Measurements from ENCODE around the gene HIF3A. TPM values are rescaled to one million over a fixed set of nuclear protein-coding genes. Genes with fewer than 3 reads are reported as not detected.
"Not testable (repeated sequence)": the region's sequence is repeated elsewhere in the genome, so short reads cannot be mapped to it uniquely, and the experiment has no call there.

The HIF3A gene
- total RNA-seq, 1 donor from 2014 or later: 79.3 TPM

DNA sequence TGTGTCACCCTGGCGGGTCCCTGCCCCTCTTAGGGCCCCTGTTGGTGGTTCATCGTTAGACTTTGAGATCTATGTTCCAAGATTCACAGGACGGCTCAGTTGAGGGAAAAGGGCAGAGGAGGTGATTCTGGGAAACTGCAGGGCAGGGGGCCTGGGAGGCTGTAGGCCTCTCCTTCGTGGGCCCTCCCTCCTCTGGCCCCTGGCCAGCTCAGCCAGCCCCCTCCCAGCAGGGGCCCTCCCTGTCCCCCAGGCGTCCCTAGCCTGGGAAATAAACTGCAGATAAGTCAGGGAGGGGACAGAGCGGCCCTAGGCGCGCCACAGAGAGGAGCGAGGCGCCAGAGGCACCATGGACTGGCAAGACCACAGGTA lies 6.5 kb downstream of the HIF3A start:
- peaks cover 0 to 4% (median 3%) of the 10 kb centered on the region in 3 donors for H3K36me3 ChIP-seq (ENCODE audit: control insufficient read depth in 3 of 3, insufficient read depth in 3 of 3, low read length in 3 of 3)
- no peaks in the 10 kb centered on the region for H3K9me3 ChIP-seq (ENCODE audit: control insufficient read depth in 3 of 3, low read length in 3 of 3)
- H3K9ac ChIP-seq (ENCODE audit: low read depth in 1 of 3, low read length in 3 of 3): no peak overlapping the region
- peaks cover 0 to 10% (median 8%) of the 10 kb centered on the region in 3 donors for H3K27me3 ChIP-seq (ENCODE audit: control insufficient read depth in 3 of 3, insufficient read depth in 3 of 3, low read length in 3 of 3)
- H3K4me1 ChIP-seq (ENCODE audit: control insufficient read depth in 3 of 3, insufficient read depth in 3 of 3, low read length in 3 of 3): peaks cover 23 to 28% (median 27%) of the 10 kb centered on the region in 3 donors
- no peak overlapping the region for H3K27ac ChIP-seq (ENCODE audit: low read depth, low read length)
- H3K4me3 ChIP-seq (ENCODE audit: low read length in 3 of 3): no peak overlapping the region

DNA sequence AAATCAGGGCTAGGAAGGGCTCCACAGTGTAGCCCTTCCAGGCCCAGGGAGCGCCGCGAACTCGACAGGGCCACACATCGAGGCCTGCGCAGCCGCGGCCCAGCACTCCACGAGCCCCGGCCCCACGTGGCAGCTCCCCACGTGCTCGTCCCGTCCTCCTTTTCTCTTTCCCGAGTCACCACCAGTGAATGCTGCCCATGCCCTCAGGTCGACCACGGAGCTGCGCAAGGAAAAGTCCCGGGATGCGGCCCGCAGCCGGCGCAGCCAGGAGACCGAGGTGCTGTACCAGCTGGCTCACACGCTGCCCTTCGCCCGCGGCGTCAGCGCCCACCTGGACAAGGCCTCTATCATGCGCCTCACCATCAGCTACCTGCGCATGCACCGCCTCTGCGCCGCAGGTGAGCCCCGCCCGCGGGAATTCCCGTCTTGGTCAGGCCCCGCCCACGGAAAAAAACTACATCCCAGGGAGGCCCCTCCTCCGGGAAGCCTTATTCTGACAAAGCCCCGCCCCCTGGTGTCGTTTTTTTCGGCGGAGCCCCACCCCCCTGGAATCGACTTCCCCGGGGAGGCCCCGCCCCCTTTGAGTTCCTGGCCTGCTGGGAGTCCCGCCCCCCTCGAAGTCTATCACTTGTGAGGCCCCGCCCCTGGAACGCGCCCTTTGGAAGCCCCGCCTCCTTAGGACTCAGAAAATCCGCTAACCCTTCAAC lies 7.0 kb downstream of the HIF3A start:
- peaks cover 0 to 8% (median 5%) of the 10 kb centered on the region in 3 donors for H3K27me3 ChIP-seq (ENCODE audit: control insufficient read depth in 3 of 3, insufficient read depth in 3 of 3, low read length in 3 of 3)
- peaks cover 20 to 24% (median 22%) of the 10 kb centered on the region in 3 donors for H3K4me1 ChIP-seq (ENCODE audit: control insufficient read depth in 3 of 3, insufficient read depth in 3 of 3, low read length in 3 of 3)
- H3K4me3 ChIP-seq (ENCODE audit: low read length in 3 of 3): no peak overlapping the region
- H3K9ac ChIP-seq (ENCODE audit: low read depth in 1 of 3, low read length in 3 of 3): no peak overlapping the region
- H3K36me3 ChIP-seq (ENCODE audit: control insufficient read depth in 3 of 3, insufficient read depth in 3 of 3, low read length in 3 of 3): peaks cover 0 to 4% (median 3%) of the 10 kb centered on the region in 3 donors
- H3K9me3 ChIP-seq (ENCODE audit: control insufficient read depth in 3 of 3, low read length in 3 of 3): no peaks in the 10 kb centered on the region
- no peak overlapping the region for H3K27ac ChIP-seq (ENCODE audit: low read depth, low read length)

DNA sequence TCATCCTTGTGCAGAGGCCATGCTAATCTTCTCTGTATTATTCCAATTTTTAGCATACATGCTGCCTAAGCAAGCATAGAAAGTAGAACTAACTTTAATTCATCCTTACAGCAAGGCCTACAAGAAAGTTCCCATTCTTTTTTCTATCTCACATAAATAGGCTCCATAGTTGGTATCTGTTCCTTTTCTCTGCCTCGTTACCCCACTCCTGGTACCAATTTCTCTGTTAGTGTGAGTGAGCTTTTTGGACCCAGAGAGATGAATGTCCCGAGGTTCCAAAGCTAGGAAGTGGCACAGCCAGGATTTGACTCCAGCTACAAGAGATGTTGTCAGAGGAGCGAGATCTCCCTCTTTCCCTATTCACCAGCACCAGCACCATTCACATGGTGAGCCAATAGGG lies 9.7 kb downstream of the HIF3A start:
- Histone ChIP-seq H3K36me3 (ENCODE audit: control insufficient read depth in 3 of 3, insufficient read depth in 3 of 3, low read length in 3 of 3) (peaks cover 0 to 4% (median 3%) of the 10 kb centered on the region in 3 donors), H3K4me3 (ENCODE audit: low read length in 3 of 3) (no peak overlapping the region), H3K9ac (ENCODE audit: low read depth in 1 of 3, low read length in 3 of 3) (no peak overlapping the region), H3K27ac (ENCODE audit: low read depth, low read length) (no peak overlapping the region), H3K4me1 (ENCODE audit: control insufficient read depth in 3 of 3, insufficient read depth in 3 of 3, low read length in 3 of 3) (peaks cover 0 to 2% (median 0%) of the 10 kb centered on the region in 3 donors), H3K27me3 (ENCODE audit: control insufficient read depth in 3 of 3, insufficient read depth in 3 of 3, low read length in 3 of 3) (no peaks in the 10 kb centered on the region), H3K9me3 (ENCODE audit: control insufficient read depth in 3 of 3, low read length in 3 of 3) (no peaks in the 10 kb centered on the region)

DNA sequence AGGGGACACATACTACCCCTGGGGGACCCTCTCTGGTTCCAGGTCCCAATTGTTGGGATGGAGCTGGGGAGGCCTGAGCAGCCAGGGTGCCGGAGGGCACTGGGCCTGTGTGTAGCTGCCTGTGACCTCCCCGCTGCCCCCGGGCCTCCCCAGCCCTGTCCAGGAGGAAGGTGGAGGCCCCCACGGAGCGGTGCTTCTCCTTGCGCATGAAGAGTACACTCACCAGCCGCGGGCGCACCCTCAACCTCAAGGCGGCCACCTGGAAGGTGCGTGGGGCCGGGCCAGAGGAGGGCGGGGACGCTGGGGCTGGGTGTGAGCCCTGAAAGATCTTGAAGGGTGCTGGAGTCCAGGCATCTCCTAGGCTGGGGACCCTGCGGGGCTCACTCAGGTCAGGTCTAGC lies 11.7 kb downstream of the HIF3A start:
- no peak overlapping the region for H3K27ac ChIP-seq (ENCODE audit: low read depth, low read length)
- H3K9ac ChIP-seq (ENCODE audit: low read depth in 1 of 3, low read length in 3 of 3): no peak overlapping the region
- H3K9me3 ChIP-seq (ENCODE audit: control insufficient read depth in 3 of 3, low read length in 3 of 3): no peaks in the 10 kb centered on the region
- no peak overlapping the region for H3K4me3 ChIP-seq (ENCODE audit: low read length in 3 of 3)
- H3K27me3 ChIP-seq (ENCODE audit: control insufficient read depth in 3 of 3, insufficient read depth in 3 of 3, low read length in 3 of 3): peaks cover 0 to 5% (median 0%) of the 10 kb centered on the region in 3 donors
- H3K36me3 ChIP-seq (ENCODE audit: control insufficient read depth in 3 of 3, insufficient read depth in 3 of 3, low read length in 3 of 3): peaks cover 0 to 4% (median 3%) of the 10 kb centered on the region in 3 donors
- no peaks in the 10 kb centered on the region for H3K4me1 ChIP-seq (ENCODE audit: control insufficient read depth in 3 of 3, insufficient read depth in 3 of 3, low read length in 3 of 3)

- no peak overlapping the region for H3K4me3 ChIP-seq (ENCODE audit: low read length in 3 of 3)
- no peaks in the 10 kb centered on the region for H3K9me3 ChIP-seq (ENCODE audit: control insufficient read depth in 3 of 3, low read length in 3 of 3)
- no peak overlapping the region for H3K27ac ChIP-seq (ENCODE audit: low read depth, low read length)
- no peaks in the 10 kb centered on the region for H3K4me1 ChIP-seq (ENCODE audit: control insufficient read depth in 3 of 3, insufficient read depth in 3 of 3, low read length in 3 of 3)
- H3K9ac ChIP-seq (ENCODE audit: low read depth in 1 of 3, low read length in 3 of 3): no peak overlapping the region
- H3K36me3 ChIP-seq (ENCODE audit: control insufficient read depth in 3 of 3, insufficient read depth in 3 of 3, low read length in 3 of 3): peaks cover 0 to 4% (median 3%) of the 10 kb centered on the region in 3 donors
- H3K27me3 ChIP-seq (ENCODE audit: control insufficient read depth in 3 of 3, insufficient read depth in 3 of 3, low read length in 3 of 3): peaks cover 0 to 5% (median 0%) of the 10 kb centered on the region in 3 donors
Observed at GRCh38 chr19:46309056-46309455, 12.2 kb downstream of the HIF3A start.

DNA sequence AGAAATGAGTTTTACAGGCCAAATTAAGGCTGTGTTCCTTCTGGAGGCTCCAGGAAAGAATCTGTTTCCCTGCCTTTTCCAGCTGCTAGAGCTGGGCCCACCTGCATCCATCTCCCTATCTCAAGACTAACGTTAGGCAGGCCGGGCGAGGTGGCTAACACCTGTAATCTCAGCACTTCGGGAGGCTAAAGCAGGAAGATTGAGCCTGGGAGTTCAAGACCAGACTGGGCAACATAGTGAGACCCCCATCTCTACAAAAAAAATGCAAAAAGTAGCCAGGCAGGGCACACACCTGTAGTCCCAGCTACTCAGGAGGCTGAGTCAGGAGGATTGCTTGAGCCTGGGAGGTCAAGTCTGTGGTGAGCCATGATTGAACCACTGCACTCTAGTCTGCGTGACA lies 14.6 kb downstream of the HIF3A start:
- no peak overlapping the region for H3K27ac ChIP-seq (ENCODE audit: low read depth, low read length)
- no peaks in the 10 kb centered on the region for H3K9me3 ChIP-seq (ENCODE audit: control insufficient read depth in 3 of 3, low read length in 3 of 3)
- H3K27me3 ChIP-seq (ENCODE audit: control insufficient read depth in 3 of 3, insufficient read depth in 3 of 3, low read length in 3 of 3): peaks cover 0 to 5% (median 0%) of the 10 kb centered on the region in 3 donors
- H3K4me3 ChIP-seq (ENCODE audit: low read length in 3 of 3): no peak overlapping the region
- peaks cover 0 to 2% (median 0%) of the 10 kb centered on the region in 3 donors for H3K36me3 ChIP-seq (ENCODE audit: control insufficient read depth in 3 of 3, insufficient read depth in 3 of 3, low read length in 3 of 3)
- no peaks in the 10 kb centered on the region for H3K4me1 ChIP-seq (ENCODE audit: control insufficient read depth in 3 of 3, insufficient read depth in 3 of 3, low read length in 3 of 3)
- H3K9ac ChIP-seq (ENCODE audit: low read depth in 1 of 3, low read length in 3 of 3): no peak overlapping the region

DNA sequence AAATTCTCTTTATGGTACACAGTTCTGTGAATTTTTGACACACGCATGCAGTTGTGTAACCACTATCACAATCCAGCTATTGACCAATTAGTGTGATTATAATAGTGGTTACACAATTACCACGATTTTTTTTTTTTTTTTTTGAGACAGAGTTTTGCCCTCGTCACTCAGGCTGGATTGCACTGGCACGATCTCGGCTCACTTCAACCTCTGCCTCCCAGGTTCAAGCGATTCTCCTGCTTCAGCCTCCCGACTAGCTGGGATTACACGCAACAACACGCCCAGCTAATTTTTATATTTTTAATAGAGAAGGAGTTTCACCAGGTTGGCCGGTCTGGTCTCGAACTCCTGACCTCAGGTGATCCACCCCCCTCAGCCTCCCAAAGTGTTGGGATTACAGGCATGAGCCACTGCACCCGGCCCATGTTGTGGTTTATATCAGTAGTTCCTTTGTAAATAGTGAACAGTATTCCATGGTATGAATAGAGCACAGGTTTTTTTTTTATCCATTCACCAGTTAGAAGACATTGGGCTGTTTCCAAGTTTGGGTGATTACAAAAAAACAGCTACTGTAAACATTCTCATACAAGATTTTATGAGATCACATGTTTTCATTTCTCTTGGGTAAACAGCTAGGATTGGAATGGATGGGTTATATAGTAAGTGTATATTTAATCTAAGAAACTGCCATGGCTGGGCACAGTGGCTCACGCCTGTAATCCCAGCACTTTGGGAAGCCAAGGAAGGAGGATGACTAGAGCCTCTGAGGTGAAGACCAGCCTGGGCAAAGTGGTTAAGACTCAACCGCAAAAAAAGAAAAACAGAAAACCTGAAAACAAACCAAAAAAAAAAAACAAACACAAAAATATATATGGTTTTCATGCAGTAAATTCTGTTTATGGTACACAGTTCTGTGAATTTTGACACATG lies 17.0 kb downstream of the HIF3A start:
- not testable (repeated sequence) for H3K27me3 ChIP-seq (ENCODE audit: control insufficient read depth in 3 of 3, insufficient read depth in 3 of 3, low read length in 3 of 3); H3K27ac ChIP-seq (ENCODE audit: low read depth, low read length); H3K36me3 ChIP-seq (ENCODE audit: control insufficient read depth in 3 of 3, insufficient read depth in 3 of 3, low read length in 3 of 3); H3K4me1 ChIP-seq (ENCODE audit: control insufficient read depth in 3 of 3, insufficient read depth in 3 of 3, low read length in 3 of 3); H3K4me3 ChIP-seq (ENCODE audit: low read length in 3 of 3); H3K9ac ChIP-seq (ENCODE audit: low read depth in 1 of 3, low read length in 3 of 3); H3K9me3 ChIP-seq (ENCODE audit: control insufficient read depth in 3 of 3, low read length in 3 of 3)

DNA sequence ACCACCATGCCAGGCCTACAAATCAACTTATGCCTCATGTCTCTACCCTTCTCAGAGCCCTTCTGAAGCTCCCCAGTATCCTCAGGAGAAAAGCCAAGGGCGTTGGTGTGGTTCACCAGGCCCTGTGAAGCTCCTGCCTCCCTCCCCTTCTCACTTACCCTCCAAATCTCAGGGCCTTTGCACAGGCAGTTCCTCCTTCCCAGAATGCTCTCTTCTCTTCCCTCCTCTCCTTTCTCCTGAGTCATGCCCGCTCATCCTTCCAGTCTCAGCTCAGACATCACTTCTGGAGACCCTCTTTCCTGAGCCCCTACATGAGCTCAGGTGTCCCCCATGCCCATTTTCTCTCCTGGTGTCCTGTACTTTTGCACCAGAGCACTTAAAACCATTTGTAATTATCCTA lies 20.5 kb downstream of the HIF3A start:
- Histone ChIP-seq H3K4me1 (ENCODE audit: control insufficient read depth in 3 of 3, insufficient read depth in 3 of 3, low read length in 3 of 3) (no peaks in the 10 kb centered on the region), H3K4me3 (ENCODE audit: low read length in 3 of 3) (no peak overlapping the region), H3K27me3 (ENCODE audit: control insufficient read depth in 3 of 3, insufficient read depth in 3 of 3, low read length in 3 of 3) (no peaks in the 10 kb centered on the region), H3K9ac (ENCODE audit: low read depth in 1 of 3, low read length in 3 of 3) (no peak overlapping the region), H3K9me3 (ENCODE audit: control insufficient read depth in 3 of 3, low read length in 3 of 3) (no peaks in the 10 kb centered on the region), H3K27ac (ENCODE audit: low read depth, low read length) (no peak overlapping the region), H3K36me3 (ENCODE audit: control insufficient read depth in 3 of 3, insufficient read depth in 3 of 3, low read length in 3 of 3) (peaks cover 0 to 5% (median 3%) of the 10 kb centered on the region in 3 donors)

- Histone ChIP-seq H3K27ac (ENCODE audit: low read depth, low read length) (no peak overlapping the region), H3K27me3 (ENCODE audit: control insufficient read depth in 3 of 3, insufficient read depth in 3 of 3, low read length in 3 of 3) (no peaks in the 10 kb centered on the region), H3K36me3 (ENCODE audit: control insufficient read depth in 3 of 3, insufficient read depth in 3 of 3, low read length in 3 of 3) (peaks cover 0 to 5% (median 3%) of the 10 kb centered on the region in 3 donors), H3K4me1 (ENCODE audit: control insufficient read depth in 3 of 3, insufficient read depth in 3 of 3, low read length in 3 of 3) (no peaks in the 10 kb centered on the region), H3K9me3 (ENCODE audit: control insufficient read depth in 3 of 3, low read length in 3 of 3) (no peaks in the 10 kb centered on the region), H3K9ac (ENCODE audit: low read depth in 1 of 3, low read length in 3 of 3) (no peak overlapping the region), H3K4me3 (ENCODE audit: low read length in 3 of 3) (no peak overlapping the region)
Observed at GRCh38 chr19:46319613-46320012, 22.8 kb downstream of the HIF3A start.

GRCh38 chr19:46320559-46320958 lies 23.7 kb downstream of the HIF3A start:
- H3K36me3 ChIP-seq (ENCODE audit: control insufficient read depth in 3 of 3, insufficient read depth in 3 of 3, low read length in 3 of 3): peaks cover 0 to 8% (median 3%) of the 10 kb centered on the region in 3 donors

More at GRCh38 chr19:46320559-46320958, 23.7 kb downstream of the HIF3A start:
- Histone ChIP-seq H3K27ac (ENCODE audit: low read depth, low read length) (no peak overlapping the region), H3K4me3 (ENCODE audit: low read length in 3 of 3) (no peak overlapping the region), H3K4me1 (ENCODE audit: control insufficient read depth in 3 of 3, insufficient read depth in 3 of 3, low read length in 3 of 3) (no peaks in the 10 kb centered on the region), H3K9me3 (ENCODE audit: control insufficient read depth in 3 of 3, low read length in 3 of 3) (no peaks in the 10 kb centered on the region), H3K27me3 (ENCODE audit: control insufficient read depth in 3 of 3, insufficient read depth in 3 of 3, low read length in 3 of 3) (no peaks in the 10 kb centered on the region), H3K9ac (ENCODE audit: low read depth in 1 of 3, low read length in 3 of 3) (no peak overlapping the region)
